Epidermal melanocyte (primary cell): ENCODE measurements around the gene PARD3.

ENCODE experiments used
- DNase-seq: peaks from one replicate; pipeline ENCODE4 v3.0.0; 2011; ENCODE audit warnings: low spot score; ENCODE audit not compliant: insufficient read length

Gene PARD3

DNA sequence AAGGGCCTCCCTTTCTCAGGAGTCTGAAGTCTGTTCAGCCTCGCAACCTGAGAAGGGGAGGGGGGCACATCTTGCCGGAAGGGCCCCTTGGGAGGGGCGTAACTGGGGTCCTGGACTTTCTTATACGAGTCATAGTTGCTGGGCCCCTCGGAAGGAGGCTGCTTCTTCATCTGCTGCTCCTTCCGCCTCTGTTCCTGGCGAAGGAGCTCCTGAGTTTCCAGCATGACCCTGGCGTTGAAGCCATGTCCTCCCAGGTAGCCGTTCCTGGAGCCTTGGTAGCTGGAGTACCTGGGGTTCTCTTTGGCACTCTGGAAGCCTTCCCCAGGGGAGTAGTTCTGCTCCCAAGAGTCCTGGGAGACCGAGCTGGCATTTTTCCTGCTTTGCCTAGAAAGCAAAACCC lies 703.9 kb downstream of the PARD3 start:
- no peak for DNase-seq

DNA sequence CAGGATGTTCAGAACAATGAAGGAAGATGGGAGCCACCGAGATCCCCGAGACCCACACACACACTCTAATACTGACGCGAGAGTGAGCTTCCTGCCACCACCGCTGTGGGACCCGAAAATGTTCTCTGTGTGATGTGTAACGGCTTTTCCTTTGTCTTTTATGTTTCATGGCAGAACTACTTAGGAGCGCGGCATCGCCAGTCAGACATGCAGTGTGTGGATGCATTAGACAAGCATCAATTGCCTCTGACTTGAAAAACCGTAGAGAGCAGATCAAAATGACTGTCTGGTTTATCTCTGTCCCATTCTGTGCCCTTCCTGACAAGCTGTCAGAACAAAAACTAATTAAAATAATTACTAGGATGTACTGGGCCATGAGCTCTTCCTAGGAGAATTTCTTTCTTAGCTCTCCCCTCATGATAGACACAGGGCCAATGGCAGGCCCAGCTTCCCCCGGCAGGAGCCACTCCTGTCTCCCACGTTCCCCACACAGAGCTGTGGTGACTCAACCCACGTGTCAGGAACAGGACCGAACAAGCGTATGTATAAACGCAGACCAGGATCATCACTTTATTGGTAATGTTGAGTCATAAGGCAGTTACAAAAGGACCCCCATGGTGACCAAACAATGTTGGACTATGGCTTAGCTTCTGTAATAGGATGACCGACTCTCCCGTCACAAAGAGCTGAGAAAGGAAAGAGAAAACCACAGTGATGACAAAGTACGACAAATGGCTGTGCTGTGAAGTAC lies 705.0 kb downstream of the PARD3 start:
- DNase-seq, result no peak

DNA sequence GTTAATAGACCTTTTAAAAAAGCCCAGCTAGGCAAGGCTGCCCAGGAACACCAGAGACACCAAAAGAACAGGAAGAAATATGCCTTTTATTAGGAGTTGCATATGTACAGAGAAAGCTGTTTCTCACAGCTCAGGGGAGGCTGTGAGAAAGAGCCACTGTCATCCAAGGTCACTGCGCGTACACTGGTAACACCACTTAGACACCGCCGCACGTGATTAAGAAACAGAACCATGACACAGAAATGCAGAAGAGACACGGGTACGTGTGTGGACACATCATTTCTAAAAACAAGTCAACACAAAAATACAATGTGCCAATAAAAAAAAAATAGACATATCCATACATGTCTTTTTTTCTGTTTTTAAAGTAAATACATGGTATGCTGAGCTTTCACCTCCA lies 705.6 kb downstream of the PARD3 start:
- DNase-seq, result no peak

DNA sequence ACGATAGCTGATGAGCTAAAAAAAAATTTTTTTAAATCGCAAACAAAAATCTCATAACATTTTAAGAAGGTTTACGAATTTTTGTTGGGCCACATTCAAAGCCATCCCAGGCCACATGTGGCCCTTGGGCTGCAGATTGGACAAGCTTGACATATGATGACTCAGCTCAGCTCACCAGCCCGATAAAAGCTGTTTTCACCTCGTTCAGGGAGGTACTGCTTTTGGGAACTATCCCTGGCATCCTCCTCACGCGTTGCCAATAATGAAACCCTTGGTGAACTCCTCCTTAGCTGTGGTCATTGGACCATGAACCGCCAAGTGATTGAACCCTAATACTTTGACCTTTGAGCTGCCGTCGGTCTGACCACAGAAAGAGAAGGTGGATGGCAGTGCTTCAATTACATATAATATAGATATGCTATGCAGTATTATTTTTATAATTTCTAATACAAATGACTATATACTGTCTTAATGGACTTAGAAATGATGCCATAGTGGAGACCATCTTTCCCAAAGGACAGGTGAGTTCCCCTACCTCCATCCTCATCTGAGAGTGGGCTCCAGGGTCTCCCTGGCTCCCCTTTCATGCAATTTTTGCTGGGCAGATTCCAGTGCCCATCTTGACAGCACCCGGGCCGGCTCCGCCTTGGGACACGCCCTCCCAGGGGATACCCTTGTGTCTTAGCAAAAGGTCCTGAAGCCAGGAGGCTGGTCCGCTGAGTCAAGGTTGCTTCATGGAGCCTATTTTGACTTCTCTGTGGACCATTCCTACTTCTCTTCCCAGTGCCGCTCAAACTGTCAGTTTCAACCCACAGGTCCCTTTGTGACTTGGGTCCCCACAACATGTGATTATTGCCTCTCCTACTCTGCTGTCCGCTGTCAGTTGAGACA lies 707.2 kb downstream of the PARD3 start:
- no peak for DNase-seq

DNA sequence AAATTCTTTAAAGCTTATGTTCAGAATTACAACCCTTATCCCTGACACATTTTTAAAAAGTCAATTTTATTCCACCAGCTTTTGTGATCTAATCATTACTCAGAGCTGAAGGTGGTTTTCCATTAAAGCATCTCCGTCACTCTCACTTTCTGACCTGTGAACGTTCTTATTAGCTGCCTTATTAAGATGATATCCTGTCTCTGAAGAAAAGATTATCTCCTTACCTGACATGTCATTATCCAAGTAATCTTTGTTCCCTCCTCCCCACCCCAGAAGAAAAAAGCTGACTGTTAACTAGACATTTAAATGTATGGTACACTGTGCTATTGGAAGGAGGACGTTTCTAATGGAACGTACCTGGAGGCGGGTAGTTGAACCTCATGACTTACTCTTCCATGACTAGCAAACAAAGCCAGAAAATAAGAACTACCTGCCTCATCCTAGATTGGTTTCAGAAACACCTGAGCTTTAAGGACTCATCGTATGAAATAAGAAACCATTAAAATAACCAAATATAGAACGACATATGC lies 708.7 kb downstream of the PARD3 start:
- DNase-seq, result no peak

DNA sequence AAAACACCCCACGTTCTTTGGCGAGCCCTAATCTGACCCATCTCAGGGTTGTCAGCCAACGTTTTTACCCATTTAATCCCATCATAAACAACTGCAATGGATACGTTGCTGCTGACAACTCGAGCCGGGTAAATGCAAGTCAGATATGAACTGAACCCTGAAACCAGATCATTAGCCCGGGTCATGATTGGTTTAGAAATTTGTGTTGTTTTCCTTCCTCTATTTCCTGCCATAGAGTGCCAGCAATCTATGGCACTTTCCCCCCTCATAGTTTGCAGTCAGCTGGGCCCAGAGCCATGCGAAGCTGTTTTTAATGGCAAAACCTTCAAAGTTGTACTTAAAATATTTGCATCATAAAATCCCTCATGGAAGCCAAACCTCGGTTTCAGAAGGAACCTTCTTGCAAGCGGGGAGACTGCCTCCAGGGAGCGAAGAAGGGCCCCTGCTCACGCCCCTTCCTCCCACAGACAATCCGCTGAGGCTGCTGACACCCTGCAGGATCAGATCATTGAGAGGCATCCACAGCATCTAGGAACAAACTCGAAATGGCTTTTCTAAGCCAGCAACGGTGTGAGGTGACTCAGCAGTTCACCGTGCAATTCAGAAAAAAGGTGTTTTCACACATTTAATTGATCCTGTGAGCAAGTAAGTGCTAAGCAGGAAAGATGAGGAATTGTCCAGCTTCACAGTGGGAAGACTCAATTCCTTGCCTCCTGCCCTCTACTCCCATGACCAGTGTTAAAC lies 710.1 kb downstream of the PARD3 start:
- DNase-seq, result no peak

DNA sequence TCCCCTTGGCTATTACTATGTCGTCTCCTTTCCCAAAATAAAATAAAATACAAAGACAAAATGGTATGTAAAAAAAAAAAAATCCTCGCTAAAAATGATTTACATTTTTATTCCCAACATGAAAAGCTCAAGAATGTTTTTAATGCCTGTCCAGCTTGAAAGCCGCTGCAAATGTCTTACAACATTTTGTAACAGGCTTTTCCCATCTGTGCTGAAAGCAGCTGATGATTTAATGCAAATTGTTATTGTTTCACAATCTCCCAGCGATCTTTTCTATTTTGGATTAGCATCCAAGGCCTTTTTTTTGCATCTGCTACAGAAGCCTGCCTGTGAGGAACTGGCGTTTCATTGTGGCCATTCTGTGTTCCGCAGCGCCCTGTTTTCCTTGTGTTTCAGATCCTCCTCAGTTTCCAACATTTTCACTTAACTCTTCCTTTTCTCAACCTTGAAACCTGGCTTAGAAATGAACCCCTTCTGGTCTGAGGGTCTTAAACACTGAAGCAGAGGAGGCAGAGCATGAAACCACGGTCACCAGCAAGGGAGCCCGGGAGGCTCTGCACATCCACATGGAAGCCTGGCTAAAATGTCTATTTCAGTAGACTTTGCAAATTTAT lies 712.1 kb downstream of the PARD3 start:
- DNase-seq, result peak; percentile 46

DNA sequence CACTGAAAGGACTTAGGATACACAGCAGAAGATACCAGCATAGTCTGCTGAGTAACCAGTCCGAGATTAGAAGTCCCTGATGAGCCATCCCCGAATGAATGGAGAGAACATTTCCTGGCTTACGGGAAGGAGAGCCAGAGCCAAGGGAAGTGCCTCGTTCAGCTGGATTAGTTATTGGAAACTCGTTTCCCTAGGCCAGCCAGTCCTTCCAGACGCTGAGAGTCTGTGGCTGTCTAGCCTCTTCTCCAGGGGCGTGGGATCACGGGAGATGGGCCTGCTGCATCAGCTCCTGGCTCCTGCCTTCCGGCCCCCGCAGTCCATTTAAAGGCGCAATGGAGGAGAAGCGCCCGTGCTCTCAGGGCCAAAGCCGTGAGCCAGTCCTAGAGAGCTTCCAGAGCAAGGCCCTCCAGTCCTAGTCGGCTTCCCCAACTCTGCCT lies 712.8 kb downstream of the PARD3 start:
- DNase-seq, result no peak

DNA sequence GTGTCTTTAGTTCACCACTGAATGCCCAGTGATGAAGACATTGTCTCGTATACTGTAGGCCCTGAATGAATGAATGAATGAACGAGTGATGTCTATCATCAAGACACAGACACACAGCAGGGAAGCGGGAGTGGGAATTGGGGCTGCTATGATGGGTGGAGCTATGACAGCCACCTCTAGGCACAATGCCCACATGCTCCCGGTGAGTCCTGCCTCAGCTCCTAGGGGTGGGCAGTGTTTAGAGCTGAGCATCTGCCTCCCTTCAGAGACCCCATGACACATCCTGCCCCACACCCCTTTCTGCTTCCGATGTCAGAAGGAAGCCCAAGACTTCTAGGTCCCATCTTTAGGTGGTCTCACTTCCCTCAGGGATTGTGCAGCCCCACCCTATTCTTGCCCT lies 714.1 kb downstream of the PARD3 start:
- no peak for DNase-seq

DNA sequence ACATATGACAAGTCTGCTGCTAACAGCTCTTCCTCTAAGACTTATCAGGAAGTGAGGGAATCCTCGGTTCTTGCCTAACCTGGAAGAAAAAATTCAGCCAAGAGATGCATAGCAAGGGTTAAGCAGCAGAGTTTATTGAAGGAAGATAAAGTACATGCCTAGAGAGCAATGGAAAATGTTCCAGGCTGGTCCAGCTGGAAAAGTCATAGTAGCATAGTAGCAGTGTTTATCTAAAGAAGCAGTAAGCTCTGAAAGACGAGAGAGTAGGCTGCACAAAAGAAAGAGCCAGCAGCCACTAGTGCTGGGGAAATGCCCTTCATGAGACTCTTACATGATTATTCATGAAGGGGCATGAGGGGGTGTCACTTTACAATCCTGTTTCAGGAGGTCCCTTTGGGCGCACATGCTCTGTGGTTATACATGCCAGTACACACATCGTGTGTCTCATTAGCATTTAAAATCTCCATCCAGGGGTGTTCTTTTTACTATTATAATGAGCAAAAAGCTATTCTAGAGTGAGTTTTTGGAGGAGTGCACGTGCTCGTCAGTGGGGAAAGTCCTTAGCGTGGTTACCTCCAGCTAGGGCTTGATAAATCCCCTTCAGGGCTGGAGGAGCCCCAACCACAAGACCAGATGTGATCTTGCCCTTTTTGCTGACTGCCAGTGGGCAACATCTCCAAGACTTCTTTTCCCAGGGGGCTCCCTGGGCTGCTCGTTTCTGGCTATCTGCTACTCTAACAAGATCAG lies 716.1 kb downstream of the PARD3 start:
- no peak for DNase-seq

DNA sequence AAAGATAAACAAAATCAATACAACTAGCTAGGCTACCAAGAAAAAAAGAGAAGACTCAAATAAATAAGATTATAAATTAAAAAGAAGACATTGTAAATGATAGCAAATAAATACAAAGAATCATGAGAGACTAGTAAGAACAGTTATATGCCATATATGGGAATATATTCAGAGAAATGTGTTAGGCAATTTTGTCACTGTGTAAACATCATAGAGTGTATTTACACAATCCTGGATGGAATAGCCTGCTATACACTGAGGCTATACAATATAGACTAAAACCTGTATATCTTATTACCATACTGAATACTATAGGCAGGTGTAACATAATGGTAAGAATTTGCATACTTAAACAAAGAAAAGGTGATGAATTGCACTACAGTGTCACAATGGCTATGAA lies 717.4 kb downstream of the PARD3 start:
- DNase-seq, result no peak

DNA sequence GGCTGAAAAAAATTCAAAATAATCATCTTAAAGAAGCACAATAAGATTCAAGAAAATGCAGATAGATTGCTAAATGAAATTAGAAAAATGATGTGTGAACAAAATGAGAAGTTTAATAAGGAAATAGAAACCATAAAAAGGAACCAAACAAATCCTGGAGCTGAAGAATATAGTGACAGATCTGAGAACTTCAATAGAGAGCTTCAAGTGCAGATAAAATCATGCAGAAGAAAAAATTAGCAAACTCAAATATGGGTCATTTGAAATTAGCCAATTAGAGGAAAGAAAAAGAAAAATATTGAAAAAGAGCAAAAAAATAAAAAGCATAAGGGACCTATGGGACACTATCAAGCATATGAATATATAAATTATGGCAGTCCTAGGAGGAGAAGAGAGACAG lies 720.1 kb downstream of the PARD3 start:
- DNase-seq, result no peak

DNA sequence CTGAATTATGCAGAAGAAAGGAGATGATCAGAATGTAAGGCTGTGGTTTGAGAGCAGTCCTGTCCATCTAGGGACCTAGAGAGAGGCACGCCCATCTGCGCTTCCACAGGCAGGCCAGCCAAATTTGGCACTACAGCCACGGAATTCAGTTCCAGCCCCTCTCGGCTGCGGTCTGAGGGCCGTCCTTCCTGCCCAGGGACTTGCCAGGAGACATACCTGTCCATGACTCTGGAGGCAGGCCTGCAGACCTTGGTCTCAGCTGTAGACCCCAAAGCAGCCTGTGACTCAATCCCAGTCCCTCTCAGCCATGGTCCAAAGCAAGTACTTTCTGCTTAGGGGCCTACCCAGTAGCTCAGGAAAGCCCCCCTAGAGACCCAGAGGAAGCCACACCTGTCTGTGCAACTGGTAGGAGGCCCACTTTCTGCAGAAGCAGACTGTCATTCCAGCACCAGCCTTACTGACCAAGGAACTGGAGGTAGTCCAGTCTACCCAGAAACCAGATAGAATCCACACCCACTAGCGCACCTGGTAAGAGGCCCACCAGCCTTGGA lies 720.9 kb downstream of the PARD3 start:
- no peak for DNase-seq

DNA sequence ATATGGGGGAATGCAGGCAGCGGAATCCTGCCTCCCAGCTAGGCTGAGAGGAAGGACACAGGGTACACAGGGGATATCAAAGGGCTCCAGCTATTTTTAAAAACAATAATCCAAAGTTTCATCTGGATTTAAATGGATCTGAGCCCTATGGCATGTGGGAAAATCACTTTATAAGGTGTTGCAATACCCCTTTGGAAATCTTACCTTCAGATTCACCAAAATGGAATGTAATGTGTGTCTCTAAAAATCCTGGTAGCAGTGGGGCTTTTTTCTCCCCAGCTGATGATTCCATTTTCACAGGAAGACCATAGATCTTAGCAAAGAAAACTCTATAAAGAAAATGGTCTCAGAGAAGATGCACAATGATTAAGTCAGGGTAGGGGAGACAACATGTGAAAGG lies 722.2 kb downstream of the PARD3 start:
- no peak for DNase-seq

DNA sequence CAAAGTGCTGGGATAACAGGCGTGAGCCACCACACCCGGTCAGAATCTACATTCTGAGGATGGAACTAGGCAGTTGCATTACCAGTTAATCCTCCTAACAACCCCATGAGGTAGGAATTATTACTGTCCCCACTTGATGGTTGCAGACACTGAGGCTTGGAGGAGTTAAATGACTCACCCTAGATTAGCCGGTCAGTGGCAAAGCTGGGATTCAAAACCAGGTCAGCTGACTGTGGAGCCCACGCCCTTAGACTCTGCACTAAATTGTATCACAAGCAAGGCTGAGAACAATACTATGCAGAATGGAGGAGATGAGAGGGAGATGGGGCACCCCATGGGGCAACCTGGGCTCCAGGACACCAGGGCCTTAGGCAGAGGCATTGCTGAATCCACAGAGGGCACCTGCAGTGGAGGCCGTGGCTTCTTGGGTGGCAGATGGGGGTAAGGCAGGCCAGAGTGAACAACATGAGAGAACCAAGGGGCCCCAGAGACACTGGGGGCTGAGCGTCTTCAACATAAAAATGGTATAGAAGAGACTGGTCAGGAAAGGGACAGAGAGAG lies 723.4 kb downstream of the PARD3 start:
- DNase-seq, result no peak

DNA sequence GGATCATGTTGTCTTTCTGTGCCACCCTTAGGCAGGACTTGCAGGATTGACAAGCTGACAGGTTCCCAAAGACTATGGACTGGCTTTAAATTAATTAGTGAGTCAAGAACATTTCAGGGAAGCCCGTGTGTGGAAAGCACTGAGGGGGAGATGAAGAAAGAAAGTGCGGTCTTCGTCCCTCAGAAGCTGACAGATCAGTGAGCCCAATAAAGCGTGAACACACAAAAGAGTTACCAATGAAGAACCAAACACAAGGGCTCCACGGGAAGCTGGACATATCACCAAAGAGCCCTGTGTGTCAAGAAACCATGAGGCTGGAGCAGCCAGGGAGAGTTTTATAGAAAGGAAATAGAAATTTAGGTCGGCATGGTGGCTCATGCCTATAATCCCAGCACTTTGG lies 725.8 kb downstream of the PARD3 start:
- no peak for DNase-seq

DNA sequence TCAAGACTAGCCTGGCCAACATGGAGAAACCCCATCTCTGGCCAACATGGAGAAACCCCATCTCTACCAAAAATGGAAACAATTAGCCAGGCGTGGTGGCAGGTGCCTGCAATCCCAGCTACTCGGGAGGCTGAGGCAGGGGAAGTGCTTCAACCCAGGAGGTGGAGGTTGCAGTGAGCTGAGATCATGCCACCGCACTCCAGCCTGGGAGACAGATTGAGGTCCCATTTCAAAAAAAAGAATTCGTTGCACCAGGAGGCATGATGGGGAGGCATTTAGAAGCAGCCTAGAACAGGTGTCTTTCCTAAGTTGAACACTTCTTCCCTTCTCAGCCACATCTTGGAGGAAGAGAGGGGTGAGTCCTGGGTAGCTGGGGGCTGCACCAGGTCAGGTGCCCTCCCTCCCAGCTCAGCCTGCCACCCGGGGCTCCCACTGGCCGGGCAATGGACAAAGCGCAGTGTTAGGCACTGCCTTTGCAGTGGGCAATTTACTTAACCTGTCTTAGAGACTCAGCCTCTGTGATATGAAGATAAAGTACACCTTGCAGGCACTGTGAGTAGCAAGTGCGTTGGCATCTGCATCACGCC lies 726.8 kb downstream of the PARD3 start:
- DNase-seq, result no peak

DNA sequence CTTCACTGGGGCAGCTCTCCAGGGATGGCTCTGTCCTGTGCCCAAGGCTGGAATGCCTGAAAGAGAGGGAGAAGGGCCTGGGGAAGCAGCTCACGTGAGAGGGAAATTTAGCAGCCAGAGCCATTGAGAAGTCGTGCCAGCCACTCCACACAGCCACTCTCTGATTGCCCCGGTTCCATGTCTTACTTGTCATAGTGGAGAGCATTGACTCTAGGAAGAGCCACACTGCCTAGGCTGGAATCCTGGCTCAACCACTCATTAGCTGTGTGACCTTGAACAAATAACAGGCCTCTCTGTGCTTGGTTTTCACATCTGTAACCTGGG lies 728.0 kb downstream of the PARD3 start:
- no peak for DNase-seq

DNA sequence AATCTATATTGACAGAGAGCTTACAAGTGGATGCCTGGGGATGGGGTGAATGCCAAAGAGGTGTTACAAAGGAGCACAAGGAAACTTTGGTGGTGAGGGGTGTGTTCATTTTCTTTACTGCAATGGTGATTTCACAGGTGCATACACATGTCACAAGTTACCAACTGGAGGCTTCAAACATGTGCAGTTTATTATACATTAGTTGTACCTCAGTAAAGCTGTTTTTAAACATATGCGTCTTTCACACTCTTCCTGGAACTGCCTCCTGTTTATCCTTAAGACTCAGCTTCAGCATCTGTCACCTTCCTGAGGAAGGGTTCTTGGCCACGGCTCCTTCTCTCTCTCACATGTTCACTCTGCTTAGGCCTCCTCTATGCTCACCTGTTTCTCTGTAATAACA lies 731.5 kb downstream of the PARD3 start:
- no peak for DNase-seq

DNA sequence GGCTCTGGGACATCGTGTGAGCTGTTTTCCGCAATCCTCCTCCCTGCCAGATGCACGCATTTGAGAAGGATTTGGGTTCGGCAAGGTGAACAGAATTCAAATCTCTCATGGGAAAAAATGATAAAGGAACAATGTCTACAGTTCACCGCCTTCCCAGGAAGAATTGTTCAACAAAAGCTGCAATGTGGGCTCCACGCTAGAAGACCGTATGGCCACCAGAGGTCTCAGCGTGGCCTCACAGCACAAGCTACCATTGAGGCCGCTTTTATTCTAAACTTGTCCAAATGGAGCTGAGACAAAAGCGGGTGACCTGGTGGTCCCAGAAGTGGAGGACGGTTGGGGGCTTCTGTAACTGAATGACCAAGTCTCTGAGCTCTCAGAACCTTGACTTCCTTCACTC lies 733.1 kb downstream of the PARD3 start:
- no peak for DNase-seq
